HEK293T (cell line): ENCODE measurements around the gene CTNNA1.

ENCODE experiments used
- FOXA1 ChIP-seq: fragments of 450-650 bp; IDR thresholded peaks from 2 replicates; pipeline ENCODE4 v1.6.1; 2016; ENCODE audit warnings: mild to moderate bottlenecking
- SP1 ChIP-seq: fragments of 450-650 bp; IDR thresholded peaks from 2 replicates; pipeline ENCODE4 v1.6.1; 2017
- SUZ12 ChIP-seq: fragments of 450-650 bp; IDR thresholded peaks from 2 replicates; pipeline ENCODE4 v1.6.1; 2016; ENCODE audit warnings: mild to moderate bottlenecking

DNA sequence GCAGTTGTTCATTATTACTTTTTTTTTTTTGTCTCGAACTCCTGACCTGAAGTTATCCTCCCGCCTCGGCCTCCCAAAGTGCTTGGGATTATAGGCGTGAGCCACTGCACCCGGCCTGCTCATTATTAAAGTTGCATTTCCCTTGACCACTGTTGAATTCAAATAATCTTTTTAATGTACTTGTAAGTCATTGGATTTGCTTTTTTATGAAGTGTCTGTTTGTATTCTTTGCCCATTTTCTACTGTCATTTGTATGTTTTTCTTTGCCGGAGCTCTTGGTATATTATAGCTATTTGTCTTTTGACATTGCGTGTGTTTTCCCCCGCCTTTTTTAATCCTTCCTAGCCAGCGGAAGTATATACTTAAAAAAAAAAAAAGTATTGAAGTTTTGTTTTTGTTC lies 99.9 kb downstream of the CTNNA1 start:
- TF ChIP-seq SP1 (no peak), FOXA1 (no peak), SUZ12 (no peak)
